NT2/D1 (cell line): ENCODE measurements around the gene ZSCAN21.

ENCODE experiments used
- SUZ12 ChIP-seq: IDR thresholded peaks from 2 replicates; pipeline ENCODE4 v1.6.1; 2011; ENCODE audit not compliant: insufficient read length, insufficient read depth; ENCODE audit errors: extremely low read depth
- YY1 ChIP-seq: IDR thresholded peaks from 2 replicates; pipeline ENCODE4 v1.6.1; 2011; ENCODE audit not compliant: insufficient read length, insufficient read depth
- ZNF274 ChIP-seq: IDR thresholded peaks from 2 replicates; pipeline ENCODE4 v1.6.1; 2011; ENCODE audit warnings: mild to moderate bottlenecking, low read depth, low read length

- TF ChIP-seq ZNF274, result no peak
- TF ChIP-seq YY1, result no peak
- no peak for TF ChIP-seq SUZ12
Observed at GRCh38 chr7:100100420-100101015, 50.9 kb downstream of the ZSCAN21 start.
